GM23338 (cell line): Measurements from ENCODE around the gene CPSF4. TPM values are rescaled to one million over a fixed set of nuclear protein-coding genes. Genes with fewer than 3 reads are reported as not detected.

Source experiments
- ATAC-seq: fragments of 200-7000 bp; cut with Tn5 transposase; 3 replicates; pipeline ENCODE4 v1.9.1; 2020
- DNase-seq: peaks from one replicate; pipeline ENCODE4 v3.0.0-alpha.2; 2015; ENCODE audit warnings: low spot score
- H2AFZ ChIP-seq: fragments of 200-600 bp; sonication (generic); 2 replicates; pipeline ENCODE4 v1.8.0; 2016; ENCODE audit warnings: antibody characterized with exemption, mild to moderate bottlenecking, moderate library complexity
- H3F3A ChIP-seq: fragments of 200-600 bp; sonication (generic); replicated peaks from 2 replicates; pipeline ENCODE4 v1.8.0; 2017; ENCODE audit warnings: antibody characterized with exemption, mixed run types, low read depth
- H3K27ac ChIP-seq: fragments of 200-600 bp; sonication (generic); 2 replicates; pipeline ENCODE4 v1.6.1; 2016; ENCODE audit warnings: low read depth
- H3K27me3 ChIP-seq: fragments of 200-600 bp; sonication (generic); 2 replicates; pipeline ENCODE4 v1.8.0; 2016; ENCODE audit warnings: mild to moderate bottlenecking, mixed run types, moderate library complexity; ENCODE audit not compliant: insufficient read depth
- H3K36me3 ChIP-seq: fragments of 200-600 bp; sonication (generic); 2 replicates; pipeline ENCODE4 v1.8.0; 2016; ENCODE audit warnings: mild to moderate bottlenecking; ENCODE audit not compliant: insufficient read depth
- H3K4me1 ChIP-seq: fragments of 200-600 bp; sonication (generic); 2 replicates; pipeline ENCODE4 v1.8.0; 2016; ENCODE audit warnings: mild to moderate bottlenecking, moderate library complexity; ENCODE audit not compliant: insufficient read depth
- H3K4me2 ChIP-seq: fragments of 200-600 bp; sonication (generic); 2 replicates; pipeline ENCODE4 v1.7.1; 2017; ENCODE audit warnings: mixed run types
- H3K4me3 ChIP-seq: fragments of 200-600 bp; sonication (generic); 2 replicates; pipeline ENCODE4 v1.6.1; 2016; ENCODE audit warnings: mixed run types
- H3K79me2 ChIP-seq: fragments of 200-600 bp; sonication (generic); replicated peaks from 2 replicates; pipeline ENCODE4 v1.8.0; 2017; ENCODE audit warnings: mild to moderate bottlenecking; ENCODE audit not compliant: insufficient read depth
- H3K9me2 ChIP-seq: fragments of 200-600 bp; sonication (generic); 2 replicates; pipeline ENCODE4 v1.8.0; 2017; ENCODE audit not compliant: insufficient read depth
- H4K20me1 ChIP-seq: fragments of 200-600 bp; sonication (generic); replicated peaks from 2 replicates; pipeline ENCODE4 v1.8.0; 2017; ENCODE audit warnings: mild to moderate bottlenecking; ENCODE audit not compliant: insufficient read depth
- H3K27ac Mint-ChIP-seq: 2 replicates; pipeline ENCODE4 v1.8.0; 2020; ENCODE audit warnings: inconsistent platforms, mild to moderate bottlenecking, moderate library complexity, mixed read lengths
- H3K27me3 Mint-ChIP-seq: 3 replicates; pipeline ENCODE4 v1.8.0; 2022; ENCODE audit warnings: low read depth, mild to moderate bottlenecking, moderate library complexity, mixed read lengths, inconsistent platforms; ENCODE audit not compliant: insufficient read depth, poor library complexity
- H3K36me3 Mint-ChIP-seq: 3 replicates; pipeline ENCODE4 v1.8.0; 2021; ENCODE audit warnings: low read depth, mild to moderate bottlenecking, inconsistent platforms, moderate library complexity, mixed read lengths
- H3K4me1 Mint-ChIP-seq: 3 replicates; pipeline ENCODE4 v1.8.0; 2020; ENCODE audit warnings: mild to moderate bottlenecking, inconsistent platforms, mixed read lengths
- H3K4me3 Mint-ChIP-seq: 3 replicates; pipeline ENCODE4 v1.8.0; 2021; ENCODE audit warnings: moderate library complexity, mild to moderate bottlenecking, inconsistent platforms, mixed read lengths
- H3K9me3 Mint-ChIP-seq: 3 replicates; pipeline ENCODE4 v1.8.0; 2020; ENCODE audit warnings: moderate library complexity, mild to moderate bottlenecking, inconsistent platforms, mixed read lengths
- CREB1 ChIP-seq: fragments of 250-450 bp; sonication (Bioruptor Pico); IDR thresholded peaks from 2 replicates; pipeline ENCODE4 v1.5.0; 2020; ENCODE audit warnings: low read depth, mild to moderate bottlenecking, moderate library complexity
- CTCF ChIP-seq, 2 experiments: fragments of 200-600 bp in 1 of 2; sonication (generic) in 1 of 2; conservative IDR thresholded peaks; 2 replicates each; pipeline versions ENCODE4 v1.5.1 to v1.6.1; 2016 to 2017; ENCODE audit warnings: antibody characterized with exemption in 2 of 2, low read depth in 2 of 2, mild to moderate bottlenecking in 2 of 2, moderate library complexity in 1 of 2
- ETS1 ChIP-seq: IDR thresholded peaks from 2 replicates; pipeline ENCODE4 v1.6.1; 2016; ENCODE audit warnings: antibody characterized with exemption
- EZH2phosphoT487 ChIP-seq: fragments of 200-600 bp; sonication (generic); IDR thresholded peaks from one replicate; pipeline ENCODE4 v1.8.1; 2018; ENCODE audit warnings: antibody characterized with exemption; ENCODE audit not compliant: unreplicated experiment
- NANOG ChIP-seq: IDR thresholded peaks from 2 replicates; pipeline ENCODE4 v1.6.1; 2016; ENCODE audit warnings: antibody characterized with exemption, borderline replicate concordance
- POLR2AphosphoS5 ChIP-seq: IDR thresholded peaks from 2 replicates; pipeline ENCODE4 v1.6.1; 2016; ENCODE audit warnings: antibody characterized with exemption, low read depth
- REST ChIP-seq: IDR thresholded peaks from one replicate; pipeline ENCODE4 v1.6.1; 2018; ENCODE audit warnings: antibody characterized with exemption; ENCODE audit not compliant: unreplicated experiment
- STAT1 ChIP-seq: IDR thresholded peaks from one replicate; pipeline ENCODE4 v1.6.1; 2016; ENCODE audit warnings: antibody characterized with exemption; ENCODE audit not compliant: unreplicated experiment
- ZNF462 ChIP-seq: fragments of 250-450 bp; sonication (Bioruptor Pico); IDR thresholded peaks from 2 replicates; pipeline ENCODE4 v1.5.0; 2020; ENCODE audit warnings: mild to moderate bottlenecking, moderate library complexity
- polyA plus RNA-seq: library from polyadenylated mRNA; unstranded; fragments of >200 nt; fragmentation: Nextera tagmentation; extraction: Ambion mirVana; gene quantifications from 2 replicates; pipeline ENCODE4 v1.2.1, GENCODE V29; 2016
- total RNA-seq: library from RNA; depleted of rRNA; stranded (reverse); fragments of >200 nt; shearing (Covaris generic); gene quantifications from 2 replicates; pipeline ENCODE4 v1.2.3, GENCODE V29; 2014

Gene CPSF4
- total and polyA plus RNA-seq, 2 experiments from 2014 or later = 34.3 to 93.2 TPM

- TF ChIP-seq REST = no peak
- no peak for TF ChIP-seq POLR2AphosphoS5
Observed at GRCh38 chr7:99448855-99449254, 10.1 kb downstream of the CPSF4 start (continued).

- Histone ChIP-seq H3K4me1 (no peaks in the 10 kb centered on the region), H3K79me2 (0 out of 2 replicates have a peak, but pooled peaks cover 3% of the 10 kb centered on the region), H3K4me2 (no peak overlapping the region), H3K27ac (no peak overlapping the region), H3K4me3 (no peak overlapping the region), H4K20me1 (peaks cover 15% of the 10 kb centered on the region), H3K27me3 (no peaks in the 10 kb centered on the region), H3K36me3 (peaks cover 39% of the 10 kb centered on the region), H3F3A (peaks cover 8% of the 10 kb centered on the region), H2AFZ (no peak overlapping the region), H3K9me2 (no peaks in the 10 kb centered on the region)
- H3K27me3 Mint-ChIP-seq = peaks cover 15% of the 10 kb centered on the region
- H3K4me1 Mint-ChIP-seq = no peaks in the 10 kb centered on the region
- DNase-seq (no peak), ATAC-seq (no peak)
- no peaks in the 10 kb centered on the region for H3K9me3 Mint-ChIP-seq
- no peak overlapping the region for H3K4me3 Mint-ChIP-seq
- H3K27ac Mint-ChIP-seq = no peak overlapping the region
- peaks cover 91% of the 10 kb centered on the region for H3K36me3 Mint-ChIP-seq
- TF ChIP-seq CREB1 (no peak), STAT1 (no peak), CTCF (conservative IDR thresholded peaks at IDR 0.05; ENCODE audit: low read depth in 2 of 2) (no peak), REST (no peak), NANOG (no peak), ZNF462 (CRISPR knock-in tag) (no peak), EZH2phosphoT487 (no peak), ETS1 (no peak)
Observed at GRCh38 chr7:99449326-99449725, 10.6 kb downstream of the CPSF4 start.
